GM12878 (cell line): ENCODE measurements around the gene RAD18. TPM values are rescaled to one million over a fixed set of nuclear protein-coding genes. Genes with fewer than 3 reads are reported as not detected.

Source experiments
- ATAC-seq: fragments of 200-7000 bp; cut with Tn5 transposase; 3 replicates; pipeline ENCODE4 v1.9.1; 2020; ENCODE audit warnings: mild to moderate bottlenecking, moderate library complexity
- BruUV-seq: library from RNA; stranded (reverse); fragments of 400-500 nt; replicated peaks from 2 replicates; lab custom pipeline; 2021; lab: Mats Ljungman, UMichigan
- CTCF ChIA-PET: fragments of 300-600 bp; sonication (Branson Sonifier 250); formaldehyde crosslinking; extraction: SDS; loops from one replicate; lab custom pipeline; 2021; ENCODE audit warnings: inconsistent platforms; lab: Yijun Ruan, JAX
- POLR2A ChIA-PET: fragments of 350-600 bp; formaldehyde crosslinking; extraction: SDS; loops from one replicate; lab custom pipeline; 2021; ENCODE audit warnings: inconsistent platforms; lab: Charles Lee
- RAD21 ChIA-PET: fragments of 300-600 bp; sonication (Branson Sonifier 250); formaldehyde crosslinking; loops from one replicate; lab custom pipeline; 2023; ENCODE audit warnings: antibody characterized with exemption; ENCODE audit not compliant: unreplicated experiment; lab: Charles Lee
- SMC1A ChIA-PET: fragments of 300-600 bp; sonication (Branson Sonifier 250); formaldehyde crosslinking; loops from one replicate; lab custom pipeline; 2023; ENCODE audit not compliant: unreplicated experiment, uncharacterized antibody; lab: Charles Lee
- DNase-seq: peaks from one replicate; pipeline ENCODE4 v3.0.0-alpha.2; 2011; ENCODE audit warnings: low read depth, low spot score
- FAIRE-seq: peaks from 3 replicates; lab custom pipeline; 2011; peaks lifted over from hg19 to GRCh38; lab: Jason Lieb, UNC
- H2AFZ ChIP-seq: 2 replicates; pipeline ENCODE4 v1.6.0; 2011; ENCODE audit warnings: low read depth, low read length, control low read depth; ENCODE audit not compliant: control insufficient read depth
- H3K27ac ChIP-seq: 2 replicates; pipeline ENCODE4 v1.5.1; 2011; ENCODE audit warnings: control low read depth; ENCODE audit not compliant: control insufficient read depth, insufficient read depth
- H3K27me3 ChIP-seq, 2 experiments: replicated peaks in 1 of 2; 2 replicates each; pipeline versions ENCODE4 v1.6.0 to v1.6.1; 2011; ENCODE audit warnings: low read length in 1 of 2; ENCODE audit not compliant: control insufficient read depth in 2 of 2, insufficient read depth in 2 of 2
- H3K36me3 ChIP-seq, 2 experiments: 2 replicates each; pipeline ENCODE4 v1.5.1; 2011; ENCODE audit warnings: low read length in 1 of 2; ENCODE audit not compliant: control insufficient read depth in 2 of 2, insufficient read depth in 2 of 2
- H3K4me1 ChIP-seq: 2 replicates; pipeline ENCODE4 v1.6.1; 2011; ENCODE audit warnings: mild to moderate bottlenecking, low read length, moderate library complexity, mixed read lengths; ENCODE audit not compliant: control insufficient read depth, insufficient read depth
- H3K4me2 ChIP-seq: 2 replicates; pipeline ENCODE4 v1.6.0; 2011; ENCODE audit warnings: control low read depth; ENCODE audit not compliant: control insufficient read depth, insufficient read depth
- H3K4me3 ChIP-seq: fragments of 200-600 bp; sonication (generic); 2 replicates; pipeline ENCODE4 v1.5.1; 2016
- H3K79me2 ChIP-seq: 2 replicates; pipeline ENCODE4 v1.6.0; 2011; ENCODE audit warnings: low read length; ENCODE audit not compliant: control insufficient read depth, insufficient read depth
- H3K9ac ChIP-seq: 2 replicates; pipeline ENCODE4 v1.8.0; 2011; ENCODE audit warnings: low read length, control low read depth, mixed read lengths; ENCODE audit not compliant: control insufficient read depth, insufficient read depth
- H3K9me3 ChIP-seq: replicated peaks from 3 replicates; pipeline ENCODE4 v1.5.1; 2011; ENCODE audit warnings: mild to moderate bottlenecking, low read length; ENCODE audit not compliant: control insufficient read depth, insufficient read depth
- H4K20me1 ChIP-seq: 2 replicates; pipeline ENCODE4 v1.6.0; 2011; ENCODE audit not compliant: control insufficient read depth, insufficient read depth
- CREB1 ChIP-seq: IDR thresholded peaks from 2 replicates; pipeline ENCODE4 v1.6.1; 2012; ENCODE audit warnings: low read depth, mild to moderate bottlenecking, inconsistent platforms
- EZH2 ChIP-seq: IDR thresholded peaks from 2 replicates; pipeline ENCODE4 v1.6.1; 2012; ENCODE audit warnings: low read depth, mild to moderate bottlenecking, control low read depth, inconsistent platforms, low read length, borderline replicate concordance; ENCODE audit not compliant: control insufficient read depth
- MTA3 ChIP-seq: IDR thresholded peaks from 2 replicates; pipeline ENCODE4 v1.6.1; 2012; ENCODE audit warnings: low read length, inconsistent platforms, borderline replicate concordance
- MXI1 ChIP-seq: fragments of 150-350 bp; IDR thresholded peaks from 2 replicates; pipeline ENCODE4 v1.6.1; 2011; ENCODE audit warnings: low read depth, mild to moderate bottlenecking, inconsistent platforms, low read length, improper control_type of control experiment
- SMAD1 ChIP-seq: fragments of 450-650 bp; IDR thresholded peaks from 2 replicates; pipeline ENCODE4 v1.6.1; 2018; ENCODE audit warnings: mild to moderate bottlenecking, low read depth; ENCODE audit not compliant: partially characterized antibody
- TBL1XR1 ChIP-seq: IDR thresholded peaks from 2 replicates; pipeline ENCODE4 v1.6.1; 2012; ENCODE audit warnings: low read depth, low read length, improper control_type of control experiment
- ZBED1 ChIP-seq: IDR thresholded peaks from 2 replicates; pipeline ENCODE4 v1.6.1; 2016; ENCODE audit warnings: borderline replicate concordance
- ZBTB4 ChIP-seq: fragments of 450-650 bp; formaldehyde crosslinking; IDR thresholded peaks from 2 replicates; pipeline ENCODE4 v1.4.0; 2022; ENCODE audit warnings: mild to moderate bottlenecking, moderate library complexity
- ZNF217 ChIP-seq: fragments of 450-650 bp; IDR thresholded peaks from 2 replicates; pipeline ENCODE4 v1.6.1; 2017; ENCODE audit warnings: antibody characterized with exemption, mild to moderate bottlenecking
- ZNF687 ChIP-seq: fragments of 450-650 bp; IDR thresholded peaks from 2 replicates; pipeline ENCODE4 v1.6.1; 2017; ENCODE audit warnings: mild to moderate bottlenecking, moderate library complexity
- WGBS: methylation state at CpG from one replicate; pipeline ENCODE4 v1.1.6; 2016; ENCODE audit warnings: low lambda C conversion rate; ENCODE audit not compliant: insufficient replicate concordance, insufficient coverage; ENCODE audit errors: missing lambda C conversion rate; 5-methylcytosine and 5-hydroxymethylcytosine counted together
- in situ Hi-C: fragments of 300-500 bp; cut with MboI; formaldehyde crosslinking; loops from 9 replicates; pipeline ENCODE4 v1.14.3; 2018; ENCODE audit warnings: mixed read lengths
- intact Hi-C: fragments of 100-400 bp; cut with micrococcal nuclease; formaldehyde crosslinking; loops from one replicate; pipeline ENCODE4 v1.14.2; 2022; ENCODE audit not compliant: unreplicated experiment
- polyA plus RNA-seq, 11 experiments: library from polyadenylated mRNA; depleted of rRNA in 4 of 11; unstranded in 6 of 11; stranded (reverse) in 5 of 11; fragments of >200 nt; fragmentation: Nextera tagmentation in 4 of 11; fragmentation: Illumina TruSeq in 1 of 11; extraction: Ambion mirVana in 4 of 11; extraction: Trizol in 1 of 11; gene quantifications; 1 replicate in 1 of 11; 2 replicates in 10 of 11; pipeline versions ENCODE4 v1.2.1 to v1.2.3, GENCODE V29; 2011 to 2016; ENCODE audit warnings: inconsistent platforms in 2 of 11, missing spikeins in 2 of 11, low read depth in 1 of 11
- total RNA-seq, 4 experiments: library from RNA; depleted of rRNA in 3 of 4; stranded (reverse); fragments of >200 nt in 3 of 4; fragmentation: Illumina TruSeq in 1 of 4; extraction: Trizol in 1 of 4; gene quantifications; 2 replicates each; pipeline versions ENCODE4 v1.2.1 to v1.2.3, GENCODE V29; 2013 to 2021

The RAD18 gene
- total and polyA plus RNA-seq, 10 of the 15 experiments (the other 5 are each of a cell fraction or from before 2014, with no cell fraction given) = 8.7 to 38.6 (median 19.2) TPM

GRCh38 chr3:8857720-8858367, 105.4 kb downstream of the RAD18 start:
- CTCF ChIA-PET = no interaction called here
- Histone ChIP-seq H3K27ac (no peak overlapping the region), H4K20me1 (no peaks in the 10 kb centered on the region), H3K9me3 (no peaks in the 10 kb centered on the region), H3K27me3 (no peaks in the 10 kb centered on the region), H3K4me1 (no peaks in the 10 kb centered on the region), H2AFZ (no peak overlapping the region), H3K4me2 (no peak overlapping the region), H3K9ac (no peak overlapping the region), H3K36me3 (no peaks in the 10 kb centered on the region), H3K4me3 (no peak overlapping the region), H3K79me2 (no peaks in the 10 kb centered on the region)
- intact Hi-C loops (no loop called here), in situ Hi-C loops (no loop called here)
- POLR2A ChIA-PET = no interaction called here
- no TSS peak for BruUV-seq
- no peak for ATAC-seq
- no peak for DNase-seq
- 93% methylated on average over 8 of the region's 8 CpGs for WGBS
- RAD21 ChIA-PET = no interaction called here
- SMC1A ChIA-PET = no interaction called here
- TF ChIP-seq ZBTB4 (CRISPR knock-in tag) (no peak), SMAD1 (no peak), ZNF687 (no peak), CREB1 (no peak), ZNF217 (no peak), EZH2 (no peak), MXI1 (no peak), ZBED1 (no peak), MTA3 (no peak), TBL1XR1 (no peak)
- FAIRE-seq = no peak
